HS-27A (cell line): ENCODE measurements around the gene TSSC4.

Experiments used
- DNase-seq: peaks from one replicate; pipeline ENCODE4 v3.0.0-alpha.2; 2012; ENCODE audit warnings: low read depth, missing footprints

Gene TSSC4

DNA sequence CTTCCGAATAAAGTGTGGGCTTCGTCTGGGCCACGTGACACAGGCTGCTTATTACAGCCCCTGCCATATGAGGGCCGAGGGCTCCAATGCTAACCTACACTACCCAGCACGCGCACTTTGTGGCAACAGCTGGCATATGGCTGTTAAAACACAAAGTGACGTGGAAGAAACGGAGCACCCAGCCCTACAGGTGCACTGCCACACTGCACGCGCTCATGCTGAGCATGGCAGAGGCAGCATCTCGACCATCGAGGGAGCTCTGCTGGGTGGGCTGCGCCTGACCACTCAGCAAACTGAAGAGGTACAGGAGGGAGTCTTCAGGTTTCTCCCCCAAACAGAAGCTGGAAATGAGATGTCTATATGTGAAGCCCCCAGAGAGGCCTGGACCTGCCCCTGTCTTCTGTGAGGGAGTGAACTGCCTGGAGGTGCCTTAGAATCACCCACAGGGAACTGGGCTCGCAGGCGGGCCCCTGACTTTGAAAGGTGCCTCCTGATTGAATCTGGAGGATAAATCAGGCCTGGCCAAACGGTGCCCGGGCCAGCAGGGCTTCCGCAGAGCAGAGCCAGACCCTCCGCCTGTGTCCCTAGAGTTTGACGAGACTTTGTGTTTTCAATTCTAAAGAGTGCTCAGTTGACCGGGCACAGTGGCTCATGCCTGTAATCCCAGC, 18.3 kb downstream of the TSSC4 start:
- DNase-seq, result no peak

DNA sequence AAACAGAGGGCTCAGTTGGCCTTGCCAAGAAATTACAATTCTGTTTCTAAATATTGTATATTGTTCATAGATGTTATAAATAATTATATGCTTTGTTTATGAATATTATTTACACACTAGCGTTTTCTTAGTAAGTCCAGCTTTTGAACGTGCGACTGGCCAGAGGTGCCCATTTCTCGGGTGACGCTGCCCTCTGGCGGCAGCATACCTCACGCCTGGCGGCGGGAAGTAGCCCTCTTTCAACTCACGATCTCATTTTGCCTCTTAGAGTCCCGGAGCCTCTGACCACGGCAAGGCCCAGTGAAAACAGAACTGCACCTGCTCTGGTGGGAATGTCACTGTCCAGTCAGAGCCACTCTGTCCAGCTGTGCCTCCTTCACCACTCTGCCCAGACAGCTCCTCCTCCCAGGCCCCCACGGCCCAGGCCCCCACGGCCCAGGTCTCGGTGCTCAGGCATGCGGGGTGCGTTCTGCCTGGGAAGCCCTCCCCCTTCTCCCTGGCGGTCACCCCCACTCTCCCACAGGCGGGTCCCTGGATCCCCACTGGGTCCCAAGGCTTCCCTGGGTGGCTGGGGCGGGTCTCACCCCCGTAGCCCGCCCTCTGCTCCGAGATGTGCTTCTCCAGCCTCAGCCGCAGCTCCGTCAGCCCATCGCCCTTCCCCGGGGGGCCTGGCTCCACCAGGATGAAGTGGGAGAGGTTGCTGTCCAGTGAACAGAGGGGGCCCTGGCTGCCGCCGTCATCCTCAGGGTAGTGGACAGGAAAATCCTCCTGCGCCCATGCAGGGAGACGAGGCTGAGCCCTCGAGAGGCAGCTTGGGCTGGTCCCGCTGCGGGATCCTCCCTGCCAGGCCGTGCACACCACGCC, 19.3 kb downstream of the TSSC4 start:
- no peak for DNase-seq

DNA sequence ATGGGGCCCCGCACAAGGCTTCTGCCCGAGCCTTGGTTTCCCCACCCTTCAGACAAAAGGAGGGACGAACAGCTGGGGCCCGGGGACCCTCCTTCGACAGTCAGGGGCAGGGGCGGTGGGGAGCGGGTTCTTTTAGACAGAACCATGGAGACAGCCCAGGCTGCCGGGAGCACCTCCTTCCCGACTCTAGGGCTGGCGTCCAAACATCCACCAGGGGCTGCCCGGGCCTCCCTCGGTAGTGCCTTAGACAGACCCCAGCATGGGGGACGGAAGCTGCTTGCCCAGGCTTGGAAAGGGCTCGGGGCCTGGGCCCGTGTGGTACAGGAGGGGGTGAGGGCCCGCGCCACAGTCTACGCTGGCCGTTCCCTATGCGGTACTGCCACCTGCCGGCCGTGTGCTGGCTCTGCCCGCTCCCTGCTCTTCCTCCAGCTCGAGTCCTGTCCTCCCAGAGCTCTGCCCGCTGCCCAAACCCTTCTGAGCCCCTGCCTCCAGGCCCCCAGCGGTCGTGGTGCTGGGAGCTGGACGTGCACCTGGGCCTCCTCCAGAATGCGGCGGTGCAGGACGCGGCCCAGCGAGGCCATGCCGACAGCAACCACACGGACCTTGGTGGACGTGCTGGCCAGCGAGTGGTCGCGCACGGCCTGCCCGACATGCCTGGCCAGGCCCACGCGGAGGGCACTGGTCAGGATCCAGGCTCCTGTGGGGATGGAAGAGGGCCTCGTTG, 20.1 kb downstream of the TSSC4 start:
- DNase-seq, result no peak

DNA sequence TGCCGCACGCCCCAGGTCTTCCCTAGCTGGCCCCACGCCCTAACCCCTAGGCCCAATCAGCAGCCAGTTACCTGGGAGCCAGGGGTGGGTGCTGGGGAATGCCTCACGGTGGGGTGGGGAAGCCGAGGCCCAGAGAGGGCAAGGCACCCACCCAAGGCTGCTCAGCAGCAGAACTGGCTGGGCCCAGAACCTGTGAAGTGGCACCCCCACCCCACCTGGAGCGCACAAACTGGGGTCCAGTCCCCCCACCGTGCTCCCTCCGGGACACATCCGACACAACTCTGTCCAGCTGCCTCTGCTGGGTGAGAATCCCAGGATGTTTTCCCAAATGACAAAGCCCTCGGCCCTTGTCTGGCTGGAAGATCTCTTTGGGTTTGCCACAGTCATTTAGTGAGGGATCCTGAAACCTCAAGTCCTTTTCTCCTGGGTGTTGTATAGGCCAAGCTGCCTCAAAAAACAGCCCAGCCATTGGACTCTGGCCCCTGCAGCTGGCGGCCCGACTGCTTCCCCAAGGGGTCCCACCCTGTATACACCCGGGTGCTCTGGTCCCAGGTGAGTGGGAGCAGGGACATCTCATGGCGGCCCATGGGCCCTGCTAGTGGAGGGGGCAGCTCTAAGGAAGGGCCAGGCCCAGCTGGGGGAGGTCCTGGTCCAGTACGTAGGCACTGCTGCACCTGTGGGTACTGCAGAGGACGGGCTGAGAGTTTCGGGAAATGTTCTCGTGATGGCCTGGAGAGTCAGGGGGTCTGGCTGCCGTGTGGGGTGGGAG, 20.9 kb downstream of the TSSC4 start:
- no peak for DNase-seq

DNA sequence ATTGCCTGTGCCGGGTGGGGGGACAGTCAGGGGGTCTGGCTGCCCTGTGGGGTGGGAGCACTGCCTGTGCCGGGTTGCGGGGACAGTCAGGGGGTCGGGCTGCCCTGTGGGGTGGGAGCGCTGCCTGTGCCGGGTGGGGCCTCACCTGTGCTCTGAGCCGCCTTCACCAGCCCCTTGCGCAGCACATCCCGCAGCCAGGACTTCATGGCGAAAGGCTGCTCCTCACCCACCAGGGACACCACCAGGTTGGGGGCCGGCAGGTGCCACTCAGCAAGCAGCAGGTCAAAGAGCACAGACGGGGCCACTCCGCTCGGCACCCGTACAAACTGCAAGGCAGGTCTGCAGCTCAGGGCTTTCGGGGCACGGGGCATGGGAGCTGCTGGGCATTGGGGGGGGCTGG, 21.4 kb downstream of the TSSC4 start:
- no peak for DNase-seq

DNA sequence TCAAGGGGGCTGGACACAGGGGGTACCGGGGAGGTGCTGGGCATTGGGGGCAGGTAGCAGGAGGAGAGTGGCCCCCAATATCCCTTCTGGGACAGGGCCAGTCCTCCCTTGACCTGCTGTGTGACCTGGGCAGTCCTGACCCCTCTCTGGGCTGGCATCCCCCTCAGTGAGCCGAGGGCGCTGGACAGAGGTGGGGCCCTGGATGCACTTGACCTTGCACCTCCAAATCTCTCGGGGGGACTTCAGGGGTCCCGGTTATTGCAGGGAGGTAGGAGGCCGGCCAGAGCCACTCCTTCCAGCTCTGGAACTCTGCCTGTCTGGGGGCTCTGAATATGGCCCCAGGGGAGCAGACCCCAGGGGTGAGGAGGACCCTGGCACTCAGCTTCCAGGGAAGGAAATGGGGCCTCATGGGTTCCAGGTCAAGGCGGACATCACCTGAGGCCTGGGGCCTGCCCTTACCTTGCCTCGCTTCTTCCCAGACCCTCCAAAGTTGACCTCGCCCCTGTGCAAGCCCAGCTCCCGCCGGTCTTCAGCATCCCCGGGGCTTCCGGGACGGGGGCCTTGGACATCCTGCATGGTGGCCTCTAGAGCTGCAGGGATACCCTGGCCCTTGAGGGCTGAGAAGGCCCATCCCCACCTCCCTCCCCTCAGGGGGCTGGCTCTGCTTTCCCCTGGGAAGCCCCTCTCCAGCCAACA, 22.1 kb downstream of the TSSC4 start:
- DNase-seq, result no peak

DNA sequence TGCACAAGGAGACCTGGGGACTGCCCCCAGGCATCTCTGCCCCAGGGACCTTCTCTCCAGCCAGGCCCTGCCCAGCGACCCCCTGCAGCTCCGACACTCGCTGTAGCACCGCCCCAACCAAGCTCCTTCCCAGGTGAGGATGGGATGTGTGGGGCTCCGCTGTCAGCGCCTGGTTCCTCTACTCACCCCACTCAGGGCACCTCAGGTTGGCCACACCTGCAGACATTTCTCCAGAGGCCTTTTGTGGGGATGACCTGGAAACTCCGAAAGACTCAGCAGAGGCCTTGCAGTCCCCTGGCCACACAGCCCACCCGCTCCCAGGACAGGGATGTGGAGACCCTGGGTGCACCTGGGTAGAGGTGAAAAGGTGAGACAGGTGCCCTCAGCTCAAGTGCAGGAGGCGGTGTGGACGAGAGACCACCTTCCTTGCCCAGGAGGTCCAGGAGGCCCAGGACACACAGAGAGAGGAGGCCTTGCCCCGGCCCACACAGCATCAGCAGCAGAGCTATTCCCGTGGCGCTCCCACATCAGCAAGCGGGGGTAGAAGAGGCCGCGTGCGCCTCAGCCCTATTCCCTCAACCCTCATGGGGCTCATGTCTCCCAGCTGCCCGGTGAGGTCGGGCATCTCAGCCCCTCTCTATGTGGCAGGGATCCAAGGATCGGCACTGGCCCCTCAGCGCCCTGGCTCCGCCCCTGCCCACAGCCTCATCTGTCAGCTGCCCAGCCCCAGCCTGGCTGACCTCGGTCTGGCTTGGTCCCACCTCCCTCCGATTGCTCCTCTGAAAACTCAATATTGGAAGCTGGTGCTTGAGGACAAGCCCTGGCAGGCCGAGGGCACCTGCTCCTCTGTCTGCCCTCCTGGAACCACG, 22.8 kb downstream of the TSSC4 start:
- DNase-seq, result no peak

DNA sequence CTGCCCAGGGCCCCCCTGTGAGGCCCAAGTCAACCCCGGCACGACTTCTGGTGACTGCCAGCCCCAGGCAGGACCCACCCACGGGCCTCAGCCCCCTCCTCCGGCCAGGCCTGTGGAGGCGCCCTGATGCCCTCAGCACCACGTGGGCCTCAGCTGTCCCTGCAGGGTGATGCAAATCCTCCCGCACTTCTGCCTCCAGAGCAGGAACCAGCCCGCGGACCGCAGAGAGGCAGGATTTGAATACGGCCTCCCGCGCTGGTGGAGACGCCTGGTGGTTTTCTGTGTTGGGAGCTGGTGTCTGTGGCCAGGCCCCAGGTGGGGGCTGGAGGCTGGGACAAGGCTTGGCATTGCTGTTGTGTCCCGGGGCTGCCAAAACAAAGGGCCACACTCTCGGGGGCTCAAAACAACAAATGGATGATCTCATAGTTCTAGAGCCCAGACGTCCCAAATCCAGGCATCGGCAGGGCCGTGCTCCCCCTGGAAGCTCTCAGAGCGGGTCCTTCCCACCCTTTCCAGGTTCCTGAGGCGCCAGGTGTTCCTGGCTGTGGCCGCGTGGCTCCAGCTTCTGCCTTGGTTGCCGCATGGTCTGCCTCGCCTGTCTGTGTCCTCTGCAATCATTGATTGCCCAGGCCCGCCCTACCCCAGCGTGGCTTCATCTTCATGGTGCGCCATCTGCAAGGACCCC, 24.4 kb downstream of the TSSC4 start:
- DNase-seq, result no peak

DNA sequence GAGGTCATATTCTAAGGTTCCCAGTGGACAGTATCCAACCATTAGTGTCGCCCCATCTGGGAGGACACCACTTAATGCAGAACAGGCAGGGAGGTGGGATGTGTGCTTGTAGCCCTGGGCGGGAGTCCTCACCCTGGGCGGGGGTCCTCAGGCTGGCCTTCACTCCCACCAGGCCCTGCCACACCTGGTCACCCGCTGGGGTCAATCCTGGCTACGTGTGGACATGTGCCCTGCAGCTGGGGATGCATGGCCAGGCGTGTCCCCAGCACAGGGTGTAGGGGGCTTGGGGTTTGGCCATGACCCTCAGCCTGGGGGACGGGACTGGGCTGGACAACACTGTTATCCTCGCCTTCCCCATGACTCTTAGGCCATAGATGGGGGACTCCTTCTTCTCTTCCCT, 25.0 kb downstream of the TSSC4 start:
- no peak for DNase-seq

DNA sequence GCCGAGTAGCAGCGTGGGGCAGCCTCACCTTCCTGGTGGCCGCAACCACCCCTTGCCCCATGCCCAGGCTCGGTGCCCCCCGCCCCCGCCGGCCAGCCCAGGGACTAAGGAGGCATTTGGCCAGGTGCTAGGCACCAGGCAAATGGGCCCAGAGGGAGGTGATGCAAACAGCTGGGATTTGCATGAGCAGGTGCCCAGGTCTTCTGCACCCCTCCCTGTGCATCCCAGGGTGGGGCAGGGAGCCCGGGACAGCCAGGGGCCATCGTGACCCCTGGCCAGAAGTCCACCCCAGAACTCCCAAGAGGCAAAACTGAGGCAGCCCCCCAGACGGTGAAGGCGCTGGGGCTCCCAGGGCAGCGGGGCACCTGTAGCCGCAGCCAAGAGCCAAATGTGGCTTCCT, 25.7 kb downstream of the TSSC4 start:
- DNase-seq, result no peak

DNA sequence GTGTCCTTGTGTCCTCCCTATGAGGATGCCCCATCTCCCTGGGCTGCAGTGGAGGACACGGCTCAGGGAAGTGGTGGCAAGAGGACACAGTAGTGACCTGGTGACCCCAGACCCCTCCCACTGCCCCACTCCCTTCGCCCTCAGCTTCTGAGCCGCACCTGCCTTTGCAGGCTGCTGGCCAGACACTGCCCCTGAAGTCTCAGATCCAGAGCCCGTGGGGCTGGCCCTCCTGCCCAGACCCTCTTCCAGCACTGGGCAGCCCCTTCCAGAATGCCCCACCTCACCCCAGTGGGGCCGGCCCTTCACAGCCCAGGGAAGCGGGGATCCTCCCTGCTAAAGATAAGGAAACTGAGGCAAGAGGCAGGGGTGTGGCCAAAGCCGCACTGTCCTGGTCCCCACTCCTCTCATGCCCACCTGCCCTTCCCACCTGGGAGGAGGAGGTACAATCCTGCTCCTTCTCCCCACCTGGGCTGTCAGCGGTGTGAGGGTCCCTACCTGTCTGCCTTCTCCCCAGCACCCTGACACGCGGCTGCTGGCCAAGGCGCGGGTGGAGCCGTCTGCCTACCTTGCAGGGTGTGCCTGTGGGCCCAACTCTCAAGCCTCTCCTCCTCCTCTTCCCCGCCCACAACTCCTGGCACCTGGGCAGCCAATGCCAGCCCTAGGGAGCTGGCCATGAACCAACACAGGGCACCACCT, 26.4 kb downstream of the TSSC4 start:
- no peak for DNase-seq

DNA sequence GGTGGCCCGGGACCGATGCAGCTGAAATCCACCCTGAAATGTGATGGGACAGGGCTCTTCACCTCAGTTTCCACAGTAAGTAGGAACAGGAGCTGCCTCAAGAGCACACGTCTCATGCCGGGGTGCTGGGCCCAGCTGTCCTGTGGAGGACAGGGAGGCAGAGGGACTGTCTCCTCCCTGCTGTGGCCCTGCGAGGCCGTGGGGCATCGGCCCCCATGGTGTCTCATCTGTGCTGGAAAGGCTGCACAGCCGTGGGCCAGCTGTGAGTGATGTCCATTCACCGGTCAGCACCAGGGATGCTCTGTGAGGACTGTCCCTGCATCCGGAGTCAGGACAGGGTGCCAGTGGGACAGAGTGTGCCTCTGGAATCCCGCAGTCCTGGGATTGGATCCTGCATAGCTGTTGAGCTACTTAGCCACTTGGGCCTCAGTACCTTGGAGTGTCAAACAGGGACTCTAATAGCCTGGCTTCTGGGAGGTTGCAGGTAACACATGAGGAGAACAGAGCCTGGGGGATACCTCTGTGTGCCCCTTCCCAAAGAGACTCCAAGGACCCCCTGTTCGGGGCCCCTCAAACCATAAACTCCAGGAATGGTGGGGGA, 27.3 kb downstream of the TSSC4 start:
- no peak for DNase-seq

DNA sequence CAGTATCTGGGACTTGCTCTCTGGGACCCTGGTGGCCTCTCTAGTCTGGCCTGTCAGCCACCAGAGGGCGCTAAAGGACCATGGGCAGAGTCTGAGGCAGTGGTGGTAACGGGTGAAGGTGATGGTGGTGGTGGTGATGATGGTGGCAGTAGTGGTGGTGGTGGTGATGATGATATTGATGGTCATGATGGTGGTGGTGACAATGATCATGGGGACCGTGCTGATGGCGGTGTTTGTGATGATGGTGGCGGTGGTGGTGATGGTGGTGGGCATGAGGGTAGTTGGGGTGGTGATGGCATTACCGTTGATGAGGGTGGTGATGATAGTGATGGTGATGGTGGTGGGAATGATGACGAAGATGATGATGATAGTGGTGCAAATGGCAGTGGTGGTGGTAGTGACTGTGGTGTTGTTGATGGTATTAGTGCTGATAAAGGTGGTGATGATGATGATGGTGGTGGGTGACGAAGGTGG, 27.8 kb downstream of the TSSC4 start:
- no peak for DNase-seq

DNA sequence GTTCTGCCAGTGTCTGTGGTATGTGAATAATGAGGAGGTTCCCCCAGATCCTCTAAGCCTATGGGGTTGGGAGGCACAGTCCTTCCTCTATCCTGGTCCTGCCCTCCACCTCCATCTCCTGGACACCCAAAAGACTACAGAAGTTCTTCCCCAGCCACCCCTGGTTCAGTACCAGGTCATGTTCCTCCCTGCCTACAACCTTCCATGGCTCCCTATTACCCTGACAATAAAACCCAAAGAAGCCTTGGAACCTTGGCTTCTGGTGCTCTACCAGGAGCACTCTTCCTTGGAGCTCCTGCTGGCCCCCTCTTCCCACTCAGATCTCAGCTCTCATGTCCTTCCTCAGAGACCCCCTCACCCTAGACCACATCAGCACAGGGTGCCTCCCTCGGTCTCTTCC, 30.8 kb downstream of the TSSC4 start:
- no peak for DNase-seq

DNA sequence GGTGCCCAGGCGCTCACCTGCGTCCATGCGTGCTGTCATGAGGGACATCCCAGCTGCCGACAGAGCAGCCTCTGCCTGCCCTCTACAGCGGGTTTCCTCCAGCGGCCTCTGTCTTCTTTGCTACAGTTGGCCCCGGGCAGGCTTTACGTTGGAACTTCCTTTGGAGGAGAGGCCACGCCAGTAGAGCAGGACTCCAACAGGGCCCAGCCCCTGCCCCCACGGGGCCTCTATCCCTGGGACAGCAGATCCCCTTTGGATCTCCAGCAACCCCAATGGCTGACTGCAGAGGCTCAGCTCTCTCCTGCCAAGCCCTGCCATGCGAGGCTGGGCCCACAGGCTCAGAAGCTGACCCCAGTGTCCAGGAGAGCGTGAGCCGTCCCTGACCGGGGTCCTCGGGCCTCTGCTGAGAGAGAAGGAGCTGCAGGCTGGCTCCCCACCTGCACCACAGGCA, 31.6 kb downstream of the TSSC4 start:
- DNase-seq, result no peak

DNA sequence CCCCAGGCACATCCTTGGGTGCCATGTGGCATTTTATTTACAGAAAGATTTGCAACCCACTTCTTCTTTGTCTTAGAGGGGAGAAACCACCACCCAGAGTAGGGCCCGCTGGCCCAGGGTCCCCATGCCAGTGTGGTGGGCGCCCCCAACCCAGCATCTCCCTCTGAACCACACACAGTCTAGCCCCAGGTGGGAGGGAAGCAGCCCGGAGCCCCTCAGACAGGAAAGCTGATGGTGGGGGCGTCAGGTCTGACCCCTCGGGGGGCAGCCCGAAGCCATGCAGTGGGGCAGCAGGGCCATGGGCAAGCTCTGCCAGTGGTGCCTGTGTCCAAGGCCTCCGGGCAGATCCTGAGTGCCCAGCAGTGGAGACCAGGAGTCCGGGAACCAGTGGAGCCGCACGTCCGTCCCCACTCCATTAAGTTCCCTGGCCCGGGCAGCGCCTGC, 32.1 kb downstream of the TSSC4 start:
- DNase-seq, result no peak

DNA sequence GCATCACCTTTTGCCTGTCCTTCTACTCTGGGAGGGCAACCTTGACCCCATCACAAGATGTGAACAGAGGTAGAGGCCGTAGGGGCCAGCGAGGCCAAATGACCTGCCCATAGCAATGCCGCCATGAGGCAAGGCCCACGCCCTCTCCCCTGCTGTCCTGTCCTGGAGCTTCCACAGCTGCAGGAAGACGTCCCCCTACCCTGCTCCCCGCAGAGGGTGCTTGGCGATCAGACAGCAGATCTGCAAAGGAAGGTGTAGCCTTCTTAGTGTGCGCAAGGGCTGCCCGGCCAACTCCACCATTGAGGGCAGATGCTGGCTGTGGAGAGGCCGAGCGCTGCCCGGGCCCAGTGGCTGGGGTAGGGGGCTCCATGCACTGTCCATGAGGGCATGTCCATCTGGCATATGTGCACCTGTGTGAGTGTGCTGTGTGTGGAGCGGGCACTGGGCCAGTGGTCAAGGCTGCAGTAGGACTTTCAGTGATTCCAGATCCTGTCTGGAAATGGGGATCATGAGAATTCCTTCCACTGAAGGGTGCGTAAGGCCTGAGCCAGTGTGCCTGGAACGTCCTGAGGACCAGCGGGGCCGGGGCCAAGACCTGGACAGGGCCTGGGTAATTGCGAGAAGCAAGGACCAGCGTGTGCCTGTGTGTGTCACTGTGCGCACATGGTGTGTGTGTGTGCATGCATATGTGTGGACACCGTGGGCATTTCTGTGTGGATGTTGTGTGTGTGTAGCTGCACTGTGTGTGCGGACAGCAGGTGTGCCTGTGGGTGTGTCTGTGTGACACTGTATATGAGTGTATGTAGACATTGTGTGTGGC, 32.8 kb downstream of the TSSC4 start:
- no peak for DNase-seq

DNA sequence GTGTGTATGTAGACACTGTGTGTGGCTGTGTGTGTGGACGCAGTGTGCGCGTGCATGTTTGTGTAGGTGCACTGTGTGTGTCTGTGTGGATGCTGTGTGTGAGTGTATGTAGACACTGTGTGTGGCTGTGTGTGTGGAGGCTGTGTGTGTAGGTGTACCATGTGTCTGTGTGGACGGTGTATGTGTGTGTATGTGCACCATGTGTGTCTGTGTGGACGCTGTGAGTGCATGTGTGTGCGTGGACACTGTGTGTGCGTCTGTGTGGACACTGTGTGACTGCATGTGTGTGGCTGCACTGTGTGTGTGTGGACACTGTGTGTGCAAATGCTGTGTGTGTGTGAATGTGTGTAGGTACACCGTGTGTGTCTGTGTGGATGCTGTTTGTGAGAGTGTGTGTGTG, 33.5 kb downstream of the TSSC4 start:
- DNase-seq, result no peak
